ENCODE measurements around the gene CCDC54. TPM values are rescaled to one million over a fixed set of nuclear protein-coding genes. Genes with fewer than 3 reads are reported as not detected.

Gene CCDC54
- polyA plus RNA-seq, 1 donor, result 0.04 TPM

GRCh38 chr3:107411056-107411455 lies 33.8 kb downstream of the CCDC54 start:
- no peak for DNase-seq
- no peak overlapping the region for H3K4me3 ChIP-seq (ENCODE audit: low read length)
- H3K9me3 ChIP-seq (ENCODE audit: control insufficient read depth, low read depth, low read length), result peaks cover 7% of the 10 kb centered on the region
- no peaks in the 10 kb centered on the region for H3K27me3 ChIP-seq (ENCODE audit: control insufficient read depth, insufficient read depth, low read length)
- no peaks in the 10 kb centered on the region for H3K4me1 ChIP-seq (ENCODE audit: control insufficient read depth, insufficient read depth, low read length)
- no peak overlapping the region for H3K27ac ChIP-seq (ENCODE audit: low read length)
- H3K36me3 ChIP-seq (ENCODE audit: control insufficient read depth, insufficient read depth, low read length), result no peaks in the 10 kb centered on the region

GRCh38 chr3:107411779-107412178 lies 34.5 kb downstream of the CCDC54 start:
- H3K4me3 ChIP-seq (ENCODE audit: low read length), result no peak overlapping the region
- H3K27me3 ChIP-seq (ENCODE audit: control insufficient read depth, insufficient read depth, low read length), result no peaks in the 10 kb centered on the region
- no peaks in the 10 kb centered on the region for H3K4me1 ChIP-seq (ENCODE audit: control insufficient read depth, insufficient read depth, low read length)
- no peak overlapping the region for H3K27ac ChIP-seq (ENCODE audit: low read length)
- H3K36me3 ChIP-seq (ENCODE audit: control insufficient read depth, insufficient read depth, low read length), result no peaks in the 10 kb centered on the region
- H3K9me3 ChIP-seq (ENCODE audit: control insufficient read depth, low read depth, low read length), result peaks cover 7% of the 10 kb centered on the region
- no peak for DNase-seq
- 100% methylated on average over 1 of the region's 2 CpGs for WGBS (ENCODE audit: insufficient coverage, low lambda C conversion rate)

GRCh38 chr3:107412376-107412775 lies 35.1 kb downstream of the CCDC54 start:
- no peaks in the 10 kb centered on the region for H3K36me3 ChIP-seq (ENCODE audit: control insufficient read depth, insufficient read depth, low read length)
- H3K9me3 ChIP-seq (ENCODE audit: control insufficient read depth, low read depth, low read length), result peaks cover 7% of the 10 kb centered on the region
- no peak overlapping the region for H3K27ac ChIP-seq (ENCODE audit: low read length)
- DNase-seq, result no peak
- no peaks in the 10 kb centered on the region for H3K4me1 ChIP-seq (ENCODE audit: control insufficient read depth, insufficient read depth, low read length)
- WGBS (ENCODE audit: insufficient coverage, low lambda C conversion rate), result 100% methylated on average over 1 of the region's 3 CpGs
- no peak overlapping the region for H3K4me3 ChIP-seq (ENCODE audit: low read length)
- H3K27me3 ChIP-seq (ENCODE audit: control insufficient read depth, insufficient read depth, low read length), result no peaks in the 10 kb centered on the region

GRCh38 chr3:107413264-107413663 lies 36.0 kb downstream of the CCDC54 start:
- H3K4me3 ChIP-seq (ENCODE audit: low read length), result no peak overlapping the region
- no CpG with 5 or more reads among the region's 6 CpGs for WGBS (ENCODE audit: insufficient coverage, low lambda C conversion rate)
- no peaks in the 10 kb centered on the region for H3K27me3 ChIP-seq (ENCODE audit: control insufficient read depth, insufficient read depth, low read length)
- DNase-seq, result no peak
- no peak overlapping the region for H3K27ac ChIP-seq (ENCODE audit: low read length)
- no peaks in the 10 kb centered on the region for H3K36me3 ChIP-seq (ENCODE audit: control insufficient read depth, insufficient read depth, low read length)
- no peaks in the 10 kb centered on the region for H3K4me1 ChIP-seq (ENCODE audit: control insufficient read depth, insufficient read depth, low read length)
- peaks cover 7% of the 10 kb centered on the region for H3K9me3 ChIP-seq (ENCODE audit: control insufficient read depth, low read depth, low read length)

GRCh38 chr3:107414325-107414964 lies 37.2 kb downstream of the CCDC54 start:
- no peaks in the 10 kb centered on the region for H3K4me1 ChIP-seq (ENCODE audit: control insufficient read depth, insufficient read depth, low read length)
- no peaks in the 10 kb centered on the region for H3K27me3 ChIP-seq (ENCODE audit: control insufficient read depth, insufficient read depth, low read length)
- H3K9me3 ChIP-seq (ENCODE audit: control insufficient read depth, low read depth, low read length), result no peaks in the 10 kb centered on the region
- DNase-seq, result no peak
- no peaks in the 10 kb centered on the region for H3K36me3 ChIP-seq (ENCODE audit: control insufficient read depth, insufficient read depth, low read length)
- no peak overlapping the region for H3K27ac ChIP-seq (ENCODE audit: low read length)
- H3K4me3 ChIP-seq (ENCODE audit: low read length), result no peak overlapping the region
- WGBS (ENCODE audit: insufficient coverage, low lambda C conversion rate), result 100% methylated on average over 1 of the region's 1 CpG

- no peak overlapping the region for H3K27ac ChIP-seq (ENCODE audit: low read length)
- no peak for DNase-seq
These were observed 38.9 kb downstream of the CCDC54 start for GRCh38 chr3:107416138-107416537.

GRCh38 chr3:107416886-107417285 lies 39.6 kb downstream of the CCDC54 start:
- Histone ChIP-seq H3K9me3 (ENCODE audit: control insufficient read depth, low read depth, low read length) (no peaks in the 10 kb centered on the region), H3K4me3 (ENCODE audit: low read length) (no peak overlapping the region), H3K27me3 (ENCODE audit: control insufficient read depth, insufficient read depth, low read length) (no peaks in the 10 kb centered on the region), H3K27ac (ENCODE audit: low read length) (no peak overlapping the region), H3K36me3 (ENCODE audit: control insufficient read depth, insufficient read depth, low read length) (no peaks in the 10 kb centered on the region), H3K4me1 (ENCODE audit: control insufficient read depth, insufficient read depth, low read length) (no peaks in the 10 kb centered on the region)
- DNase-seq, result no peak

More at GRCh38 chr3:107416138-107416537, 38.9 kb downstream of the CCDC54 start:
- Histone ChIP-seq H3K27me3 (ENCODE audit: control insufficient read depth, insufficient read depth, low read length) (no peaks in the 10 kb centered on the region), H3K4me3 (ENCODE audit: low read length) (no peak overlapping the region), H3K36me3 (ENCODE audit: control insufficient read depth, insufficient read depth, low read length) (no peaks in the 10 kb centered on the region), H3K9me3 (ENCODE audit: control insufficient read depth, low read depth, low read length) (no peaks in the 10 kb centered on the region), H3K4me1 (ENCODE audit: control insufficient read depth, insufficient read depth, low read length) (no peaks in the 10 kb centered on the region)
- WGBS (ENCODE audit: insufficient coverage, low lambda C conversion rate), result no CpG with 5 or more reads among the region's 3 CpGs

GRCh38 chr3:107421170-107421792 lies 44.0 kb downstream of the CCDC54 start:
- H3K36me3 ChIP-seq (ENCODE audit: control insufficient read depth, insufficient read depth, low read length), result no peaks in the 10 kb centered on the region
- DNase-seq, result peak in 1 of 2 donors; percentile 57
- no peaks in the 10 kb centered on the region for H3K9me3 ChIP-seq (ENCODE audit: control insufficient read depth, low read depth, low read length)
- WGBS (ENCODE audit: insufficient coverage, low lambda C conversion rate), result no CpG with 5 or more reads among the region's 4 CpGs
- H3K4me3 ChIP-seq (ENCODE audit: low read length), result no peak overlapping the region
- H3K4me1 ChIP-seq (ENCODE audit: control insufficient read depth, insufficient read depth, low read length), result no peaks in the 10 kb centered on the region
- H3K27me3 ChIP-seq (ENCODE audit: control insufficient read depth, insufficient read depth, low read length), result no peaks in the 10 kb centered on the region
- H3K27ac ChIP-seq (ENCODE audit: low read length), result no peak overlapping the region

GRCh38 chr3:107421881-107422280 lies 44.6 kb downstream of the CCDC54 start:
- no peaks in the 10 kb centered on the region for H3K4me1 ChIP-seq (ENCODE audit: control insufficient read depth, insufficient read depth, low read length)
- H3K27me3 ChIP-seq (ENCODE audit: control insufficient read depth, insufficient read depth, low read length), result no peaks in the 10 kb centered on the region
- H3K36me3 ChIP-seq (ENCODE audit: control insufficient read depth, insufficient read depth, low read length), result no peaks in the 10 kb centered on the region
- no peak for DNase-seq
- 100% methylated on average over 1 of the region's 1 CpG for WGBS (ENCODE audit: insufficient coverage, low lambda C conversion rate)
- H3K27ac ChIP-seq (ENCODE audit: low read length), result no peak overlapping the region
- no peak overlapping the region for H3K4me3 ChIP-seq (ENCODE audit: low read length)
- no peaks in the 10 kb centered on the region for H3K9me3 ChIP-seq (ENCODE audit: control insufficient read depth, low read depth, low read length)

- no peak overlapping the region for H3K4me3 ChIP-seq (ENCODE audit: low read length)
These were observed 47.8 kb downstream of the CCDC54 start for GRCh38 chr3:107425033-107425432.

GRCh38 chr3:107426223-107426622 lies 49.0 kb downstream of the CCDC54 start:
- Histone ChIP-seq H3K9me3 (ENCODE audit: control insufficient read depth, low read depth, low read length) (peaks cover 3% of the 10 kb centered on the region), H3K4me1 (ENCODE audit: control insufficient read depth, insufficient read depth, low read length) (peaks cover 14% of the 10 kb centered on the region), H3K27me3 (ENCODE audit: control insufficient read depth, insufficient read depth, low read length) (peaks cover 14% of the 10 kb centered on the region), H3K27ac (ENCODE audit: low read length) (no peak overlapping the region), H3K4me3 (ENCODE audit: low read length) (no peak overlapping the region), H3K36me3 (ENCODE audit: control insufficient read depth, insufficient read depth, low read length) (no peaks in the 10 kb centered on the region)
- 80% methylated on average over 3 of the region's 3 CpGs for WGBS (ENCODE audit: insufficient coverage, low lambda C conversion rate)
- no peak for DNase-seq

More at GRCh38 chr3:107425033-107425432, 47.8 kb downstream of the CCDC54 start:
- H3K4me1 ChIP-seq (ENCODE audit: control insufficient read depth, insufficient read depth, low read length), result peaks cover 4% of the 10 kb centered on the region
- H3K27me3 ChIP-seq (ENCODE audit: control insufficient read depth, insufficient read depth, low read length), result peaks cover 8% of the 10 kb centered on the region
- no peaks in the 10 kb centered on the region for H3K36me3 ChIP-seq (ENCODE audit: control insufficient read depth, insufficient read depth, low read length)
- DNase-seq, result no peak
- no peaks in the 10 kb centered on the region for H3K9me3 ChIP-seq (ENCODE audit: control insufficient read depth, low read depth, low read length)
- no peak overlapping the region for H3K27ac ChIP-seq (ENCODE audit: low read length)
